HG02798 (cell line): ENCODE results near the gene ADAMTS17.

Source experiments
- ATAC-seq: cut with Tn5 transposase; IDR thresholded peaks from one replicate; pipeline ENCODE4 v1.9.1; 2021; ENCODE audit warnings: mild to moderate bottlenecking; ENCODE audit not compliant: unreplicated experiment, poor library complexity

Gene ADAMTS17

DNA sequence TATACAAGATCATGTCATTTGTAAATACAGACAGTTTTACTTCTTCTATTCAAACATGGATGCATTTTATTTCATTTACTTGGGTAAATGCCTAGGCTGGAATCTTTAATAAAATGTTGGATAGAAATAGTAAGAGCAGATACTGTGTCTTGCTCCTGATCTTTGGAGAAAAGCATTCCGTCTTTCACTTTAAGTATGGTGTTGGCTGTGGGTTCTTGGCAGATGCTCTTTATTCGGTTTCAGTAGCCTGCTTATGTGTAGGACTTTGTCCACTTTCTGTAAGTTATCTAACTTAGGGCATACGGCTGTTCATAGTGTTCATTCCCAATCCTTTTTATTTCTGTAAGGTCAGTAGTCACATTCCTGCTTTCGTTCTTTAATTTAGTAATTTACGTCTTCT lies 303.0 kb downstream of the ADAMTS17 start:
- ATAC-seq = no peak

DNA sequence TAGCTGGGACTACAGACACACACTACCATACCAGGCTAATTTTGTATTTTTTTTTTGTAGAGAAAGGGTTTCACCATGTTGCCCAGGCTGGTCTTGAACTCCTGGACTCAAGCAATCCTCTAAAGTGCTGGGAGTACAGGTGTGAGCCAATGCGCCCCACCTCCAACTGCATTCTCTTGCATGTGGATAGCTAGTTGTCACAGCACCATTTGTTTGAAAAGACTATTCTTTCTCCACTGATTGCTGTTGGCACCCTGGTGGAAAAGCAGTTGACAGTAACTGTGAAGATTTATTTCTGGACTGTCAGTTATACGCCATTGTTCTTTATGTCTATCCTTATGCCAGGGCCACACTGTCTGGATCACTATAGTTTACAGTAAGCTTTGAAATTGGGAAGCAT lies 303.9 kb downstream of the ADAMTS17 start:
- ATAC-seq = no peak

DNA sequence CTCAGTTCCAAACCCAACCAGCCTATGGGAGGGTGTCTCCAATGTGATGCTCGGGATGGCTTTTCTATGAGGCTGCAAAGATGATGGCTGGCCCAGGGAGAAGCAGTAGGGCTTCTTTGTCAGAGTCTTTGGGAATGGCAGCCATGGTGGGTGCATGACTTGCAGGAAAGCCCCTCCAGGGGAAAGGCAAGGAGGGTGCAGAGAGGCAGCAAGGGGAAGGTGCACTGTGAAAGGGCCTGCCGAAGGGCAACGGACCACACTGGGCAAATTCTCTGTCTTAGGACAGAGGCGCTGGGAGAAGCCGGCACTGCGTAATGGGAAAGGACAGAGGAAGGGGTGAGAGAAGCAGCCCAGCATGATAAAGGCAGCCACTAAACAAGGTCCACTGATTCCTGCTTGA lies 305.8 kb downstream of the ADAMTS17 start:
- no peak for ATAC-seq

DNA sequence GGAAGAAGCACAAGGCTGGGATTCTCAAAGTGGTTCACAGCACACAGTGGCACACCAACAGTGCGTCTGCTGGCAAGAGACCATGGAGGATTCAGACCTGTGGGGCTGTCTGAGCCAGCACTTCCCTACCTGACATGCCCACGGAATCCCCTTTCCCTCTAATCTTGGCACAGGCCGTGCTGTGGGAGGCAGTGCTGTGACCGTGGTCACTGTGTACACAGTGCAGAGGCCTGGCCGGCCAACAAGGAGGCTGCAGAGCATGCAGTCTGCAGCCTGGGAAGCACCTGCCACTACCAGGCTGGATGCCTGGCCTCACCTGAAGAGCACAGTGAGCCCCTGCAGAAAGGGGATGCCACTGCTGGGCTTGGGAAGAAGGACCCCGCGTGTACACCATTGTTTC lies 307.6 kb downstream of the ADAMTS17 start:
- no peak for ATAC-seq

DNA sequence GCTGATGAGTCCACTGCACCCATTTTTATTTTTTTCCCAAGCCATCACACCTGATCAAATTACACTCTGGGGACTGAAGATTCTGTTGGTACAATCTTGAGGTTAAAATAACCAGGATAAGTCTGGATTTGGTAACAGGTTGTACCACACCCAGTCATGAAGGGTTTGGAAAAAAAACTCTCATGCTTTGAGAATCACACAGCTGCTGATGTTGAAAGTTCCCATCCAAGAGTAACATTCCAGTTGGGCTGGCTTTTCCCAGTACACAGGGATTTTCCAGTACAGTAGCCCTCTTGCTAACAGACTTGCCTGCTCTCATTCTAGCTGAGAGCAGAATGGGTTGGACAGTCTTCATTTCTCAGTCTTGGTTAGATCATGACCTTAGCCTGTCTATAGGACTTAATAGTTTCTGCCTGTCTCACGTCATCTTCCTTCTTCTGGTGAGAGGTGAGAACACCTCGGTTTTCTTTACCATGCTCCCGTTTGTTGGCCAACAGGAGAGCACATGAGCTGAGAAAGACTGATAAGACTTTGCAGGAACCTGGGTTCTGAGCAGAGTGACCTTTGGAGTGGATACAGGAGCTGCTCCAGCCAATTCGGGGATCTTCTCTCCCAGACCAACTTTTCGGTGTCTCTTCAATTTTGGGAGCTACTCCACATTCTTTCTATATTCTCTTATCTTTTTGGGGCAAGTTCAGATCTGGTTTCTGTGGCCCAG lies 308.5 kb downstream of the ADAMTS17 start:
- ATAC-seq = no peak

DNA sequence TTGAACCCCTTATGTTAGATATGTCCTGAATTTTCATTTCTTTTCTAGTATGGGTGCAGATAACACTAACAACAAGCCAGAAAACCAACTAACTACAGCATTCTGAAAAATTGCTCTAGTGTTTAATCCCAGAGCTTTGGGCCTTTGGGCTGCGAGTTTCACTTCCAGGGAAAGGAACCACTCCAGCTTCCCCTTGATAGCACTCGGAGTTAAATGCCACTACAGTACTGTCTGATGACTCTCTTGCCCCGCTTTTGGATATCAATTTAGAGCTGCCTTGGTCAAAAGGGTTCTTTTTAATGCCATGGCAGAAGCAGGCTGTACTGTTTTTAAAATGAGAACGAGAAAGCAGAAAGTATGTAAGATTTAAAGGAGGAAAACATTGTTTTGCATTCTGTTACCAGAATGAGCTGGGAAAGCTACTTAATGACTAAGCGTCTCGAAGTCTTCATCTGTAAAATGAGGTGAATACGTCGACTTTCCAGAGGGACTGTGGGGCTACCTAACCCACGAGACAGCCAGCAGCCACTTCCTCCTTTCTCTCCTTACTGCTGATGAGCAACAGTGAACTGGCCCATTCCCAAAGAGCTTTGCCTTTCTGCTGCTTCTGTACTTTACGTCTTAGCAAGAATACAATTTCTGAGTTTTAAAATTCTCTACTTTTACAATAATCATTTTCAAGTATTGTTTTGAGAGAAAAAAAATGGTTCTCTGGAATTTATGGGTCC lies 309.3 kb downstream of the ADAMTS17 start:
- ATAC-seq = no peak

DNA sequence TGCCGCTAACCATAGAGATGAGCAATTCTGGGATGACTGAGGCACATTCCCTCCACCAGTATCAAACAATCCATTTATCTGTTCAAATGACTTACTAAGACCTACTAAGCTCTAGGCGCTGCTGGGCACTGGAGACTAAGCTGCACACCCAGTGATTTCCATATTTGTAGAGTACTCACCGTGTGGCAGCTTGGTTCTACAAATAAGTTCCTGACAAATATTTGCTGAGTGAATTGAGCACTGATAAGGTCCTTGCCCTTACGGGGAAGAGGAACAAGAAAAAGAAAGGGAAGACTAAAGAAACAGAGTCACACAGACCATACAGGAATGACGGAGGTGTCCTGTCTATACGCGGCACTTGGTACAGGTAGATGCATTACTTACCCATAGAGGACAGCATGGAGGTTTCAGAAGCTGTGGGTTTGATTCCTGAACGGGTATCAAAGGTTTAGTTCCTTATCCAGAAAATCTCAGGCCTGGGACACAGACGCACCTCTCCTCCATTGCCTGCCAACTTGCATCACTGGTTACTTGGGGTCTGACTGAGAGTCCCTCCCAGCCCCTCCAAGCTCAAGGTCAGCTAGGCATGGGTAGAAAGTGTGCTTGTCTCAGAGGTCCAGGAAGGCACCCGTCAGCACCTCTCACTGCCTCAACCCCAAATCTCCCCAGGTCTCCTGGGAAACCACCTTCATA lies 310.0 kb downstream of the ADAMTS17 start:
- no peak for ATAC-seq

DNA sequence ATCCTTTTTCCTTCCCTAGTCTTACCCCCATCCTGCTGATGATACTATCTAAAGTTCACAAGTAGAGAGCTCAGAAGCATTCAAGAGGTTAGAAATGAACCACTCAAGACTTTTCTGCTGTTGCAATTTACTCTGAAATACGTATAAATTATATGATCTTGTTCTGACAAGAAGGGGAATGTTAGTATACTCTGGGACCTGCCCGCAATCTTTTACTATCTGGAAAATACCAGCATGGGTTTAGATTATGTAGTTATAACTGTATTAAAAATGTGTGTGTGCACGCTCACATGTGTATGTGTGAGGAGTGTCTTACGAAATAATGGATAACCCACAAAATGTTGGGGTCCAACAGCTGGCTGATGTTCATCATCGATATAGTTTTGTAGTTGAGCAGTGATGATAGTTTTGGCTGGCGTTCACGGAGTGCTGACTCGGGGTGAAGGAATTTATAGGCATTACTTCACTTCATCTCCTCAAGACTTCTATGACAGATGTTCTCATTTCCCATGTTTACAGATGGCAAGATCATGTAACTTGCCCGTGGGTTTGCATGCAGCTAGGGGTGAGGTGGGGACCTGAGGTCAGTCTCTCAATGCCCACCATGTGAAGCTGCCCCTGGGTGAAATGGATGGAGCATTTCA lies 311.1 kb downstream of the ADAMTS17 start:
- ATAC-seq = no peak

DNA sequence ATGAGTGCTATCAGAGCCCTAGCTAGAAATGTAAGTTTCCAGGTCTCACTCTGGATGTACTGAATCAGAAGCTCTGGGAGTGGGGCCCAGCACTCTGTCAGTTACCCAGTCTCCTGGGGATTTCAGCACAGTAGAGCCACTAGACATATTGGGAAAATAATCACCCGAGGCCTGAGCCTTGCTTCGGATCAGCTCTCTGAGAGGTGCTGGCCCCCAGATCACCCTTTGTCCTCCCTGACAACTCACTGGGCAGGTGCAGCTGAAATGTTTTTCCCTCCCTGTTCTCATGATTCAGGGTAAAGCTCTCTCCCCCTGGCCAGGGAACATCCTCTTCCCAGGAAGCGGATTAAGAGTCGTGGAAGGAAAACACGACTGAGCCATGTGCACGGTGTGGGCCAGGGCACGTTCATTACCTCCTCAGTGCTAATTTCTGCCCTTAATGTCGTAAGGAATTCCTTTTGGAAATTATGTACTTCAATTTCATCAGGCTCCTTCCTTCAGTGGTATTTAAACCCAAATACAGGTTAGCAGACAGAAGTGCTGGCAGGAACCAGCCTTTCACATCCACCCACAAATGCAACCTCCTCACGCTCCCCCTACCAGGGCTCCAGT lies 311.8 kb downstream of the ADAMTS17 start:
- no peak for ATAC-seq

DNA sequence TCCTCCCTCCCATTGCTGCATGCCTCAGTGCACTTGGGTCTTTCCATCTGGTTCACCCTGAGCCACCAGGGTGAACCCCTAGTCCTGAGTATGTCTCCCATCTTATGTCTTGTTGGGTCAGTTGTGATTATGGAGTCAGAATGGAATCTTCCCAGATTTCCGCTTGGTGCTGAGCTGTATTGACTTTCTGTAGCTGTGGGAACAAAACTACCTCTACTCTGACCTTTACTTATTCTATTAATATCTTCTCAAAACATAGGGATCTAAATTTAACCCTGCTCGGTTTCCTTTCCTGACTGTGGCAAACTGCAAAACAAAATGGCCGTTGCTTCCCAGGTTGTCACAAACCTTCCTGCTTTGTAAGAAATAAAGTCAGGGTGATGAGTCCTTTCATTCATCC lies 312.7 kb downstream of the ADAMTS17 start:
- no peak for ATAC-seq

DNA sequence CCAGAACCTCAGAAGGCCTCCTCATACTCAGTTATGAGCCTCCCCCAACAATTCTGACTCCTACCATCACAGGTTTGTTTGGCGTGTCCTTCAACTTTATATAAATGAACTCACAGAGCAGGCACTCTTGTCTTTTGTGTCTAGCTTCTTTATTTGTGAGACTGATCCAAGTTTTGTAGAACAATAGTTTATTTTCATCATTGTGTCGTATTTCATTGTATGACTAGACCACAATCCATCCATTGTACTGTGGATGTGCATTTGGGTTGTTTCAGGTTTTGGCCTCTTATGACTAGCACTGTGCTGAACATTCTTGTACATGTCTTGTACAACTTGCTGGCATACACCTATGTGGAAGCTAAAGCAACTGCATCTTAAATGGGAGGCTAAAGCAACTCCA lies 315.7 kb downstream of the ADAMTS17 start:
- ATAC-seq = no peak

DNA sequence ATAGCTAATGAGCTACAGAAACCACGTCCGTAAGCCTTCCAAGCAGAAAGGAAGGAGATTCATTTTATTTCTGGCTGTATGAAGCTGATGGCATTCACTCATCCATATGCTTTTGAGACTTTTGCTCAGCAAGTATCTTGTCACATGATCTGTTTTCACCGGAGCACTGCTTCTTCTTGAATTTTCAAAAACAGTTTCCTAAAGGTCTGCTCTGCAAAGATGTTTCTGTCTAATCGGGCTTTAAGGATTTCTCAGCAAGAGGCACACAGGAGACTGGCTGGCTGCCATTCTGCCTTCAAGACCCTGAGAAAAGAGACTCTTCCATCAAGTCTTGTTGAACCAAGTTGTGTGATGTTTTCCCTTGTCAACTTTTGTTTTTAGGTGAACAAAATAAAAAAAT lies 319.0 kb downstream of the ADAMTS17 start:
- ATAC-seq = no peak

DNA sequence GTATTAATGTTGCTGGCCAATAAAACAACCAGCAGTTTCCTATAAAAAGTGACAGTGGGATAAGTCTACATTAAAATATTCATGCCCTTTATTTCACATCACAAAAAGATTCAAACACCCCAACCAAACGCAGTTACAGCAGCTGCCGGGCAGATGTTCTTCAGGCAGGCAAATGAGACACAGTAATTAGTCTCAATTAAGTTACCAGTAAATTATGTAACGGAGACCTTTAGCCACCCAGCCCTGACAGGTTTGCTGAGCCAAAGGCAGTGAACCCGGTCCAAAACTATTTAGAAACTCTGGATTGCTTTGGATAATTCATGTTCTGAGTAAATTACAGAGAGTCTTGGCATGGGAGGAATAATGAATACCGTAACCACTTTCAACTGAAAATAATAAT lies 319.4 kb downstream of the ADAMTS17 start:
- no peak for ATAC-seq

DNA sequence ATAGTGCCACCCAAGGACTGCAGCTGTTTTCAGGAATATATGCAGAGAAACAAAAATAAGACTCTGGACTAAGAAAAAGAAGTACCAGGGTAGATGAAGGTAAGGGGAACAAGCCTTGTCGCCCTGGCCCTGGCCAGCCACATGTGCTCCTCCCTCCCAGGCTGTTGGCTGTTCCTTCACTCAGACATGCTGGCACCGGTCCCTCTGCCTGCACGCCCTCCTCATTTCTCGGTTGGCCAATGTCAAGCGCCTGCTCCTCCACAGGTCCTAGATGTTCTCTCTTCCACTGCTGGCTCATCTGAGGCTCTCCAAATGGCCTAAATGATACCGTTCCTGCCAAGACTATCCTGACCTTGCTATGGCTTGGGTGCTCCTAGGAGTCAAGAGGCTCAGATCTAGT lies 320.1 kb downstream of the ADAMTS17 start:
- no peak for ATAC-seq

DNA sequence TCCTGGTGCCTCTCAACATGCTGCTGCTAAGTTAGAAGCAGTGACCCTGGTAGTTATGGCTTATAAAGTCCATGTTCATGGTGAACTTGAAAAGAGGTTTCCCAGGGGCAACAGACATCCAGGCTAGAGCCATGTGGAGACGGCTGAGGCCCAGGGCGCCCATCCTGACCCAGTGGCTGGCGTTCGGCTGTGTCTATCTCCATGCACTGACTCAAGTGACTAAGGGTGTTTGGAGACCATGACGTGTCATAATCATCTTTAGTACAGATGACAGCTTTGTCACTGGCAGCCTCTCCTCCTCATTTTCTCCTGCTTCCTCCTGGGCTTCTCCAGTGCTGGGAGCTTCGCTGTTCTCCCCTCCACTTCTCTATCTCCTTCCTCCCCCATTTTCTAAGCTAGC lies 321.2 kb downstream of the ADAMTS17 start:
- ATAC-seq = no peak

DNA sequence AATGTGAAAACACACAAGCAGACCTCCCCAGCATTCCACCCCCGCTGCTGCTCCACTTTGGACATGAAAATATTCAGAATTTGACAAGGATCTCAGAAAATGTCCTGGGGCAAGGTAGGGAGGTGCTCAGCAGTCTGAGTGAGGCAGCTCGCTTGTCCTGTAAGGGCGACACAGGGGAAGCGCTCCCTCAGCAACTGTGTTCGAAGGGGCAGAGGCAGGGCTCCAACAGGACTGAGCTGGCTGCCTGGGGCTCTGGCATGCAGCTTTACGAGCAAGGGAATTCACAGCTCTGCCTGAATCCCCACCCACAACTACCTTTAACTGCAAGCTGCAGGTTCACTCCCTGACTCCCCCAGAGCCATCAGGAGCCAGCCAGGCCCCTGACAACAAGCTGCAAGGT lies 321.6 kb downstream of the ADAMTS17 start:
- no peak for ATAC-seq

DNA sequence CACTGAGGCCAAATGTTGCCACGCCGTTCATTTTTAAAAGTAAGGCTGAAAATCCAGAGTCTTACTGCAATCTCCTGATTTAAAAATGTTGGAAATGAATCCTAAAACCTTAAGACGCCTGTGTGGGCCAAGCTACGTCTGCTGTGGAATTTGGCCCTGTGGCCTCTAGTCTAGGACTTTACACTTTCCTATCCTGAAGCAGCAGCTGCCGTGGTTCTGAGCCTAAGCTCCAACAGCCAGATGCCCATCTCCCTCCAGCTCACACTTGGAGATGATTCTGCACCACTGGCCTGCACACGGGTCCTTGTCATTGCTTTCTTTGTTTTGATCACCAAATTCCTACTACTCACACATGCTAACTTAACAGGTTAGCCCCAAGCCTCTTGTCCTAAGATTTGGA lies 322.2 kb downstream of the ADAMTS17 start:
- no peak for ATAC-seq

DNA sequence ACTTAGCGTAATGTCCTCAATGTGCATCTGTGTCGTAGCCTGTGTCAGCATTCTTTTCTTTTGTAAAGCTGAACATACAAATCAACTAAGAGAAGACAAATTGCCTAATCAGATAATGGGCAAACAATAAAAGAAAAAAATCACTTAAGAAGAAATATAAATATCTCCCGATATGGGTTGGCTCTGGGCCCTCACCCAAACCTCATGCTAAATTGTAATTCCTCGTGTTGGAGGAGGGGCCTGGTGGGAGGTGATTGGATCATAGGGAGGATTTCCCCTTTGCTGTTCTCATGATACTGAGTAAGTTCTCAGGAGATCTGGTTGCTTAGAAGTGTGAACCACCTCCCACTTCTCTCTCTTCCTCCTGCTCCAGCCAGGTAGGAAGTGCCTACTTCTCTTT lies 323.6 kb downstream of the ADAMTS17 start:
- ATAC-seq = no peak

DNA sequence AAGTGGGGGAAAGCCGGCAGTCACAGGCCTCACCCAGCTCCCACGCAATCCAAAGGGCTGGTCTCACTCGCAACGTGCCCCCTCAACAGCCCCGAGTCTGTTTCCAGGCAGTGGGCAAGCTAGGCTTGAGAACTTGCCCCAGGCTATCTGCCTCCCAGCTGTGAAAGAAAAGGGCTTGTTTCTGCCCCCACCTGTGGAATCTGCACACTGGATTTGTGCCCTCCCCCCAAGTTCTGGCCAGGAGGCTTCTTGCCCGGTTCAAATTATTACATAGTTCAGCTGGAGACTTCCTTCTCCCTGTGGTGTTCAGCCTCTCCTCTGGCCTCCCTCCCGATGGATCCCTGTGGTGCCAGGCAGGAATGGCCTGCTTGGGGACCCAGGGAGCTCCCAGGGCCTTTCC lies 324.6 kb downstream of the ADAMTS17 start:
- ATAC-seq = no peak

DNA sequence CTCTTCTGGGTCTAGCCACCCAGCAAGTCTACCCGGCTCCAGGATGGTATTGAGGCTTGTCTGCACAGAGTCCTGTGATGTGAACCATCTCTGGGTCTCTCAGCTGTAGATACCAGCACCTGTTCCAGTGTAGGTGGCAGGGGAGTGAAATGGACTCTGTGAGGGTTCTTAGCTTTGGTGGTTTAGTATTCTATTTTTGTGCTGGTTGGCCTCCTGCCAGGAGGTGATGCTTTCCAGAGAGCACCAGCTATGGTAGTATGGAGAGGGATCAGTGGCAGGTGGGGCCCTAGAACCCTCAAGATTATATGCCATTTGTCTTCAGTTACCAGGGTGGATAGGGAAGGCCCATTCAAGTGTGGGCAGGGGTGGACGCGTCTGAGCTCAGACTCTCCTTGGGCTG lies 325.1 kb downstream of the ADAMTS17 start:
- ATAC-seq = no peak

DNA sequence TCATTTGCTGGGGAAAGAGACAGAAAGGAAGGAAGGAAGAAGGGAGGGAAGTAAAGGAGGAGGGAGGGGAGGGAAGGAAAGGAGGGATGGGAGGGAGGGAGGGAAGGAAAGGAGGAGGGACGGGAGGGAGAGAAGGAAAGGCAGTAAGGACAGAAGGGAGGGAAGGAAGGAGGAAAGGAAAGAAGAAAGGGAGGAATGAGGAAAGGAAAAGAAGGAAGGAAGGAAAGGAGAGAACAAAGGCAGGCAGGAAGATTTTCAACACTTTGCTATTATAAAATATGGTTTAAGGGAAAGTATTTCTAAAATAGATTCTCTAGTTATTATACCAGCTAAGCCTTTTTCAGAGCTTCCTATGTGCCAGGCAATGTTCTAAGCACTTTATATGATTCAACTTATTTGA lies 330.5 kb downstream of the ADAMTS17 start:
- ATAC-seq = no peak
